Prostate gland (tissue), 2 donors: Measurements from ENCODE around the gene CYFIP1.

Source experiments
- CTCF ChIP-seq, 4 experiments: fragments of 200-600 bp in 2 of 4; fragments of 450-650 bp in 2 of 4; sonication (generic) in 2 of 4; IDR thresholded peaks; 1 replicate in 3 of 4; 2 replicates in 1 of 4; pipeline ENCODE4 v1.5.1; 2016 to 2019; ENCODE audit warnings: antibody characterized with exemption in 4 of 4, mild to moderate bottlenecking in 2 of 4, moderate library complexity in 2 of 4
- POLR2AphosphoS5 ChIP-seq: sonication (generic); formaldehyde crosslinking; IDR thresholded peaks from one replicate; pipeline ENCODE4 v1.6.1; 2017; ENCODE audit warnings: antibody characterized with exemption

- TF ChIP-seq CTCF (IDR thresholded peaks at IDR 0.05) (no peak), POLR2AphosphoS5 (no peak)
Observed at GRCh38 chr15:22903961-22904534, 76.1 kb downstream of the CYFIP1 start.
